ENCODE data around the gene CTAGE8. TPM values are rescaled to one million over a fixed set of nuclear protein-coding genes. Genes with fewer than 3 reads are reported as not detected.
"Not testable (repeated sequence)": the region's sequence is repeated elsewhere in the genome, so short reads cannot be mapped to it uniquely, and the experiment has no call there.

Gene CTAGE8
- total and polyA plus RNA-seq, 10 of the 15 experiments (the other 5 are each of a cell fraction or from before 2014, with no cell fraction given): 0.09 to 1.5 (median 0.65) TPM

DNA sequence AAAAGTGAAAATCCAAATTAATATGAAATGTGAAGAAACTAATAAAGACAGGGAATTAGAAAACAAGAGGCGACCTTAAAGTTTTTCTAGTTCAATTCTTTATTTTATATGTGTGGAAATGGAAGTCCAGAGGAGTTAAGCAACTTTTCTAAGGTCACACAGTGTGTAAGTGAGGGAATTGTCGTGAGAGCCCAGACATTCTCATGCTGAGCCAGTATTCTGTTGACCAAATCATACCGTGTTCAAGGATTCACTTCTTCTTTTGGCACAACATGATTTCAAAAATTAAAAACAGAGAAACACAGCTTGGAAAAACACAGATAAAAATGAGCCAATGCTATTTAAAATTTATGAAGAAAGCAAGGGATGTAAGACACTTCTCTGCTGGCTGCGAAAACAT, 42.2 kb downstream of the CTAGE8 start:
- H3K27ac ChIP-seq (ENCODE audit: control insufficient read depth, insufficient read depth); H3K4me2 ChIP-seq (ENCODE audit: control insufficient read depth, insufficient read depth); H3K27me3 ChIP-seq (replicated peaks in 1 of 2; ENCODE audit: control insufficient read depth in 2 of 2, insufficient read depth in 2 of 2, low read length in 1 of 2); POLR2A ChIA-PET; ATAC-seq; CTCF ChIA-PET; H2AFZ ChIP-seq (ENCODE audit: control insufficient read depth, low read depth, low read length); SMC1A ChIA-PET (ENCODE audit: uncharacterized antibody, unreplicated experiment); in situ Hi-C loops (cut with MboI); RAD21 ChIA-PET (ENCODE audit: unreplicated experiment); H3K4me3 ChIP-seq; H3K4me1 ChIP-seq (ENCODE audit: control insufficient read depth, insufficient read depth, low read length); H3K79me2 ChIP-seq (ENCODE audit: control insufficient read depth, insufficient read depth, low read length); H3K9ac ChIP-seq (ENCODE audit: control insufficient read depth, insufficient read depth, low read length); BruUV-seq (replicated peaks); H4K20me1 ChIP-seq (ENCODE audit: control insufficient read depth, insufficient read depth); DNase-seq (ENCODE audit: low read depth, low spot score); H3K9me3 ChIP-seq (replicated peaks; ENCODE audit: control insufficient read depth, insufficient read depth, low read length); intact Hi-C loops (cut with micrococcal nuclease; ENCODE audit: unreplicated experiment); FAIRE-seq; H3K36me3 ChIP-seq (ENCODE audit: control insufficient read depth in 2 of 2, insufficient read depth in 2 of 2, low read length in 1 of 2): not testable (repeated sequence)
- 64% methylated on average over 2 of the region's 4 CpGs for WGBS (ENCODE audit: insufficient coverage, insufficient replicate concordance, low lambda C conversion rate, missing lambda C conversion rate)

DNA sequence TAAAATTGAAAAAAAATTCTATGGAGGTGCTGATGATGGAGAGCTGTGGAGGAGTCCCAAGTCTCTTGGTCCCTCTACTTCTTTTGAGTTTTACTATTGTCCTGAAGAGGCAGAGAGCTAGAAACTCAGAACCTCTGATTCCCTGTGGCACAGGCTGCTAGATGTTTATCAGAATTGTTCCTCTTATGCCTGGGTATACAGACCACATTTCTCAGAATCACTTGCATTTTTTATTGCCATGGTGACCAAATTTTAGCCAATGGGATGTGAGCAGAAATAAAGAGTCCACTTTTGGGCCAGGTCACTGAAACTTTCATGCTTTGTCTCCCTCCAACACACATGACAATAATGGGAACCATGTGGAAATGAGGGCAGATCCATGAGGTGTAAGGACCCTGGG, 45.4 kb downstream of the CTAGE8 start:
- not testable (repeated sequence) for H3K79me2 ChIP-seq (ENCODE audit: control insufficient read depth, insufficient read depth, low read length)

DNA sequence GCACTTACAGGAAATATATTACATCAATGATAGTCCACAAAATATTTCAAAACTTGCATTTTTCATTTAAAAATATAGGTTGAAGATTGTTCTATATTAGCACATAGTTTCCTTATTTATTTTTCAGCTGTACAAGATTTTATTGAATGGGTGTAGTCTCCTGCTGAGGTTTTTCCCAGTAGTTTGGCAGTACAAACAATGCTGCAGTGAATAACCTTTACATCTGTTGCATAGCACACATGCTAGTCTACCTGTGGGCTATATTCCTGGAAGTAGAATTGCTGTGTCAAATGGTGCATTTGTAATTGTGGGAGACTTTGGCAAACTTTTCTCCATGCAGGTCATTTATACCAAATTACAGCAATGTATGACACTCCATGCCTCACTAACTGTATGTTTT, 48.6 kb downstream of the CTAGE8 start:
- FAIRE-seq: peak; percentile 47
- ATAC-seq; H3K27me3 ChIP-seq (replicated peaks in 1 of 2; ENCODE audit: control insufficient read depth in 2 of 2, insufficient read depth in 2 of 2, low read length in 1 of 2); H2AFZ ChIP-seq (ENCODE audit: control insufficient read depth, low read depth, low read length); H3K4me1 ChIP-seq (ENCODE audit: control insufficient read depth, insufficient read depth, low read length); in situ Hi-C loops (cut with MboI); H3K9ac ChIP-seq (ENCODE audit: control insufficient read depth, insufficient read depth, low read length); H3K36me3 ChIP-seq (ENCODE audit: control insufficient read depth in 2 of 2, insufficient read depth in 2 of 2, low read length in 1 of 2); H3K27ac ChIP-seq (ENCODE audit: control insufficient read depth, insufficient read depth); intact Hi-C loops (cut with micrococcal nuclease; ENCODE audit: unreplicated experiment); H3K4me2 ChIP-seq (ENCODE audit: control insufficient read depth, insufficient read depth); DNase-seq (ENCODE audit: low read depth, low spot score); RAD21 ChIA-PET (ENCODE audit: unreplicated experiment); POLR2A ChIA-PET; SMC1A ChIA-PET (ENCODE audit: uncharacterized antibody, unreplicated experiment); BruUV-seq (replicated peaks); CTCF ChIA-PET; H4K20me1 ChIP-seq (ENCODE audit: control insufficient read depth, insufficient read depth); H3K9me3 ChIP-seq (replicated peaks; ENCODE audit: control insufficient read depth, insufficient read depth, low read length); H3K4me3 ChIP-seq; H3K79me2 ChIP-seq (ENCODE audit: control insufficient read depth, insufficient read depth, low read length): not testable (repeated sequence)

More for the DNA sequence above, 45.4 kb downstream of the CTAGE8 start:
- RAD21 ChIA-PET (ENCODE audit: unreplicated experiment); SMC1A ChIA-PET (ENCODE audit: uncharacterized antibody, unreplicated experiment); in situ Hi-C loops (cut with MboI); H3K36me3 ChIP-seq (ENCODE audit: control insufficient read depth in 2 of 2, insufficient read depth in 2 of 2, low read length in 1 of 2); H4K20me1 ChIP-seq (ENCODE audit: control insufficient read depth, insufficient read depth); DNase-seq (ENCODE audit: low read depth, low spot score); H3K27me3 ChIP-seq (replicated peaks in 1 of 2; ENCODE audit: control insufficient read depth in 2 of 2, insufficient read depth in 2 of 2, low read length in 1 of 2); H3K9ac ChIP-seq (ENCODE audit: control insufficient read depth, insufficient read depth, low read length); BruUV-seq (replicated peaks); FAIRE-seq; H3K4me2 ChIP-seq (ENCODE audit: control insufficient read depth, insufficient read depth); CTCF ChIA-PET; intact Hi-C loops (cut with micrococcal nuclease; ENCODE audit: unreplicated experiment); H3K4me3 ChIP-seq; POLR2A ChIA-PET; H3K27ac ChIP-seq (ENCODE audit: control insufficient read depth, insufficient read depth); H3K4me1 ChIP-seq (ENCODE audit: control insufficient read depth, insufficient read depth, low read length); H2AFZ ChIP-seq (ENCODE audit: control insufficient read depth, low read depth, low read length); H3K9me3 ChIP-seq (replicated peaks; ENCODE audit: control insufficient read depth, insufficient read depth, low read length): not testable (repeated sequence)
- peak; percentile 31; the same call in 2 of the 3 replicates for ATAC-seq

DNA sequence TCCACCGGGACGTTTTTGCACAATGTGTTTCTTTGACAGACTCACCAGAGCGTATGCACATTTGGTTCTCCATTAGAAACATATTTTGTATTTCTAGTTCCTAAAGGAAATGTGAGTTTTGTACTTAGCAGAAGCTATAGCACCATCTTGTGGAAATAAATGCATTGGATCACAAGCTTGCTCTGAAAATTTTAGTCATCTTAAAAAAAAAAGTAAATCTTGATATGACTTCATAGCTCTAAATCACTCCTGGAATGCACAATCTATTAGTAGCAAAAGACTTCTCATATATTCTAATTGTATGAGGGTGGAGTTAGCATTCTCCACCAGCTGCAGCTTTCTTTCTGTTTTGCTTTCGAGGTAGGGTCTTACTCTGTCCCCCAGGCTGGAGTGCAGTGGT, 49.9 kb downstream of the CTAGE8 start:
- H3K27me3 ChIP-seq (replicated peaks in 1 of 2; ENCODE audit: control insufficient read depth in 2 of 2, insufficient read depth in 2 of 2, low read length in 1 of 2); CTCF ChIA-PET; in situ Hi-C loops (cut with MboI): not testable (repeated sequence)

More for the DNA sequence above, 49.9 kb downstream of the CTAGE8 start:
- H3K4me2 ChIP-seq (ENCODE audit: control insufficient read depth, insufficient read depth); BruUV-seq (replicated peaks); H3K4me3 ChIP-seq; SMC1A ChIA-PET (ENCODE audit: uncharacterized antibody, unreplicated experiment); H3K79me2 ChIP-seq (ENCODE audit: control insufficient read depth, insufficient read depth, low read length); intact Hi-C loops (cut with micrococcal nuclease; ENCODE audit: unreplicated experiment); H3K9ac ChIP-seq (ENCODE audit: control insufficient read depth, insufficient read depth, low read length); DNase-seq (ENCODE audit: low read depth, low spot score); H2AFZ ChIP-seq (ENCODE audit: control insufficient read depth, low read depth, low read length); RAD21 ChIA-PET (ENCODE audit: unreplicated experiment); H4K20me1 ChIP-seq (ENCODE audit: control insufficient read depth, insufficient read depth); POLR2A ChIA-PET; H3K27ac ChIP-seq (ENCODE audit: control insufficient read depth, insufficient read depth); H3K36me3 ChIP-seq (ENCODE audit: control insufficient read depth in 2 of 2, insufficient read depth in 2 of 2, low read length in 1 of 2); H3K9me3 ChIP-seq (replicated peaks; ENCODE audit: control insufficient read depth, insufficient read depth, low read length); H3K4me1 ChIP-seq (ENCODE audit: control insufficient read depth, insufficient read depth, low read length): not testable (repeated sequence)
- FAIRE-seq: peak; percentile 88
- ATAC-seq: peak; percentile 73
- no CpG with 5 or more reads among the region's 4 CpGs for WGBS (ENCODE audit: insufficient coverage, insufficient replicate concordance, low lambda C conversion rate, missing lambda C conversion rate)
